ENCODE data around the gene ELP4. TPM values are rescaled to one million over a fixed set of nuclear protein-coding genes. Genes with fewer than 3 reads are reported as not detected.

Gene ELP4
- total RNA-seq, 1 experiment from 2014 or later: 17.2 TPM

- intact Hi-C loops (cut with micrococcal nuclease; ENCODE audit: unreplicated experiment) (no loop called here), in situ Hi-C loops (cut with HindIII; ENCODE audit: low pct_unique_long_range_greater_than_20kb, low sequenced_read_pairs) (no loop called here)
- Histone ChIP-seq H3K9me3 (ENCODE audit: control insufficient read depth, insufficient read depth, low read depth, low read length) (no peaks in the 10 kb centered on the region), H3K27me3 (ENCODE audit: control insufficient read depth, insufficient read depth, low read length) (peaks cover 2% of the 10 kb centered on the region; the same call in 1 of the 2 replicates), H3K27ac (ENCODE audit: low read length) (no peak overlapping the region), H3K4me3 (ENCODE audit: low read depth in 2 of 2, low read length in 2 of 2) (no peak overlapping the region), H3K4me1 (ENCODE audit: control insufficient read depth, insufficient read depth, low read length) (no peaks in the 10 kb centered on the region), H3K36me3 (ENCODE audit: control insufficient read depth, insufficient read depth, low read length) (no peaks in the 10 kb centered on the region)
- no peak for ATAC-seq
- POLR2A ChIA-PET: no interaction called here
- DNase-seq (ENCODE audit: low read depth, low spot score): no peak
- BruUV-seq (replicated peaks): no TSS peak
- CTCF ChIA-PET: interaction anchor here (1.0 kb wide), 1 partner anchor 232 kb away, joined by 3 read pairs; no protein-coding TSS in a partner anchor
- TF ChIP-seq POLR2AphosphoS5 (IDR thresholded peaks at IDR 0.05; ENCODE audit: low read depth, low read length) (no peak), SIN3A (IDR thresholded peaks at IDR 0.05; ENCODE audit: borderline replicate concordance, insufficient read depth, low read depth, low read length) (no peak), CTCF (IDR thresholded peaks at IDR 0.05) (no peak), REST (IDR thresholded peaks at IDR 0.05; ENCODE audit: insufficient read depth in 1 of 2, low read depth in 2 of 2, low read length in 1 of 2) (no peak), TCF7L2 (IDR thresholded peaks at IDR 0.05; ENCODE audit: low read depth, low read length) (no peak)
Observed at GRCh38 chr11:31821235-31821764, 311.7 kb downstream of the ELP4 start.

GRCh38 chr11:31821766-31822165 is 312.2 kb downstream of the ELP4 start:
- no peaks in the 10 kb centered on the region for H3K36me3 ChIP-seq (ENCODE audit: control insufficient read depth, insufficient read depth, low read length)
- no peaks in the 10 kb centered on the region for H3K4me1 ChIP-seq (ENCODE audit: control insufficient read depth, insufficient read depth, low read length)
- intact Hi-C loops (cut with micrococcal nuclease; ENCODE audit: unreplicated experiment) (no loop called here), in situ Hi-C loops (cut with HindIII; ENCODE audit: low pct_unique_long_range_greater_than_20kb, low sequenced_read_pairs) (no loop called here)
- CTCF ChIA-PET: no interaction called here
- POLR2A ChIA-PET: no interaction called here
- BruUV-seq (replicated peaks): no TSS peak
- no peak overlapping the region for H3K27ac ChIP-seq (ENCODE audit: low read length)
- peaks cover 2% of the 10 kb centered on the region; the same call in 1 of the 2 replicates for H3K27me3 ChIP-seq (ENCODE audit: control insufficient read depth, insufficient read depth, low read length)
- no peak overlapping the region for H3K4me3 ChIP-seq (ENCODE audit: low read depth in 2 of 2, low read length in 2 of 2)
- no peak for ATAC-seq
- H3K9me3 ChIP-seq (ENCODE audit: control insufficient read depth, insufficient read depth, low read depth, low read length): no peaks in the 10 kb centered on the region
- DNase-seq (ENCODE audit: low read depth, low spot score): no peak
- no peak for TF ChIP-seq TCF7L2 (IDR thresholded peaks at IDR 0.05; ENCODE audit: low read depth, low read length)
- TF ChIP-seq POLR2AphosphoS5 (IDR thresholded peaks at IDR 0.05; ENCODE audit: low read depth, low read length): no peak
- TF ChIP-seq REST (IDR thresholded peaks at IDR 0.05; ENCODE audit: insufficient read depth in 1 of 2, low read depth in 2 of 2, low read length in 1 of 2): no peak
- no peak for TF ChIP-seq SIN3A (IDR thresholded peaks at IDR 0.05; ENCODE audit: borderline replicate concordance, insufficient read depth, low read depth, low read length)
